Activated effector memory CD4-positive, alpha-beta T cell treated with Interleukin-2 at 50 U/mL for 16 hours (primary cell): Measurements from ENCODE around the gene GKN2.
"Not testable (repeated sequence)": the region's sequence is repeated elsewhere in the genome, so short reads cannot be mapped to it uniquely, and the experiment has no call there.

Source experiments
- DNase-seq: peaks from one replicate; pipeline ENCODE4 v3.0.0-alpha.2; 2020

GKN2 gene

DNA sequence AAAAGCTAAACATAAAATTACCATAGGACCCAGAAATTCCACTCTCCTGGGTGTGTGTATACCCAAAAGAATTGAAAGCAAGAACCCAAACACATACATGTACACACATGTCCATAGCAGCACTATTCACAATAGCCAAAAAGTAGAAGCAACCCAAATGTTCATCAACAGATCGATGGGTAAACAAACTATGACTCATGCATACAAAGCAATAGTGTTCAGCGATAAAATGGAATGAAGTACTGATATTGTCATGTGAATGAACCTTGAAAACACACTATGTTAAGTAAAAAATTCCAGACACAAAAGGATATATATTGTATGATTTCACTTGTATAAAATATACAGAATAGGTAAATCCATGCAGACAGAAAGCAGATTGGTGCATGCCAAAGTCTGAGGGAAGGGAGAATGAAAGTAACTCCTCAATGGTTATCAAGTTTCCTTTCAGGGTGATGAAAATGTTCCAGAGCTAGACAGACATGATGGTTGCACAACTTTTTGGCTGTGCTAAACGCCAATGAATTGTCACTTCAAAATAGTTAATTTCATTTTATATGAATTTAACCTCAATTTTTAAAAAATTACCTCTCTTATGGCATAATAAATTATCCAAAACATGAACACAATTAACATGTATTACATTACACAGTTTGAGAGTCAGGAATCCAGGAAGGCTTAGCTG is 35.5 kb downstream of the GKN2 start:
- DNase-seq, result no peak

DNA sequence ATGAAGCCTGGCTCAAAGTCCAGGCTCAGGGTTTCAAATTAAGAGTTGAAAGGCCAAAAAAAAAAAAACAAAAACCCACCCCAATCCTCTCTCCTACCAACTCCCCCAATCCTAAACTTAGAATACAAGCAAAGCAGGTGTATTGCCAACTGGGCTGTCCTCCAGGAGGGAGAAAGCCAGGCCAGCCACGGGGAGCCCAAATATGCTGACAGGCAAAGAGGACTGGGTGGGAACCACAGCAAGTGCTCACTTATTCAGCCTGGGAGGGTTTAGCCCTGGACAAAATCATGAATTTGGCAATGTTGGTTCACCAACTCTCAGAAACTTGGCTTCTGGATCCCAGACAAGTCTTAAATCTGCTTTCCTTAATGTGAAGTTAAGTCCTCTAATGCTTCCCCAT is 36.5 kb downstream of the GKN2 start:
- no peak for DNase-seq

- no peak for DNase-seq
Observed at GRCh38 chr2:68915393-68915792, 37.3 kb downstream of the GKN2 start.

GRCh38 chr2:68913359-68913758 is 39.3 kb downstream of the GKN2 start:
- DNase-seq, result no peak

DNA sequence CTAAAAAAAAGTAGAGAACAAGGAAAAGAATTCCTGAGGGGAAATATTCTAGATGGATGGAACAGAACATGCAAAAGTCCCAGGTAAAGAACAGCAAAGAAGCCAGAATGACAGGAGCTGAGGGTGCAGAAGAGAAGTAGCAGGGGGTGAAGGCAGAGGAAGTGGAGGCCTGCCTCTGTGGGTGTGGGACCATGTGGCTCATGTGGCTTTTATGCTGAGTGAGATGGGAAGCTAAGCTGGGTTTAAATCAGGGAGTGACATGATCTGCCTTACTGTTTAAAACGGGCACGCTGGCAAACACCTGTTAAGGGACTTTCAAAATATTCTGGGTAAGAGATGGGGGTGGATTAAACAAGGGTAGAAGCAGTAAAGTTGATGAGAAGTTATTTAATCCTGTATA is 40.0 kb downstream of the GKN2 start:
- peak; percentile 27 for DNase-seq

DNA sequence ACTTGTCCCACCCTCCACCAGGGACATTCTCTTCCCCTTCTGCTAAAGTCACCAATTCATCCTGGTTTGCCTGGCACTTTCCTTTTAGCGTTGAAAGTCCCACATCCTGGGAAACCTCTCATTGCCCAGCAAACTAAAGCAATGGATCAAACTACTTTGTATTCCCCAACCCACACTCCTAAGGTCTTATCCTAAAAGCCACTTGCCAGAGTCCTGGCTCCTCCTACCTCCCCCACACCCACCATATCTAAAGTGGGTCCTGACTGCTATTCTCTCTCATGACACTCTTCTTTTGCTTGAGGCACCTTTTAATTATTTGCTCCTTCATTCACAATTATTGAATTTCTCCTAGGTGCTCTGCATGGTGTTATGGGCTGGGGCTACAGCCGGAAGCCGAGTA is 40.6 kb downstream of the GKN2 start:
- DNase-seq, result no peak

DNA sequence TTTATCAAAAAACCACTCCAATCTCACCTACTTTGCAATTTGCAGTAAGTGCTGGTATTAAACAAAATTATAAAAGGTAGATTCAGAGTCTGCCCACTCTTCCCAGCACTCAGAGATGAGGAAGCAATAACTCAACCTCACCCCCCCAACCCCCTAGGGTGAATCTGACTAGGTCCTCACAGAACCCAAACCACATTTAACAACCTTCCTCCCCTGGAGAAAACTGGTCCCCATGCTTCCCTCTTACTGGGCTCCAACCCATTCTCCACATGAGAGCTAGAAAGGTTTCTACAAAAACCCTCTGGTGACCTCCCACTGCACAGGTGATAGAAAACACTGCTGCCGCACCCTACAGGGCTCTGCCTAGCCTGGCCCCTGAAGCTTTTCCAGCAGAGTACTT is 41.0 kb downstream of the GKN2 start:
- no peak for DNase-seq

DNA sequence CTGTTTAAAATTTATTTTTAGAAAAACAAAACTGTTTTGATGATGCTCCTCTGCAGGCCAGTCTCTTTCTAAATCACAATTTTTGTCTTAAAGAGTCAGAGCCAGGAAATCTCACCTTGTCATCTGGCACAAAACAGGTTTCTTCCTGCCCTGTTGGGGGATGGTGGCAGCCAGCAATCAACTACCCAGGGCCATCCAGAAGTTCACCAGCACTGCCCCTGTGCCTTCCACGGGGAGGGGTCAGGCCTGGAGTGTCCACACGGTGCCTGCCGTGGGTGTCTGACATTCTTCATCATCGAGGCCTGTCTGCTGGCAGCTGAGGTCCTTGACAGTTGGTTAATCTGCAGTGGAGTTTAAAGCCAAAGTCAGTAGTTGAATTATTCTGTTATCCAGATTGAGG is 41.4 kb downstream of the GKN2 start:
- DNase-seq, result no peak

- peak; percentile 48 for DNase-seq
Observed at GRCh38 chr2:68909793-68910674, 42.7 kb downstream of the GKN2 start.

GRCh38 chr2:68908392-68908970 is 44.2 kb downstream of the GKN2 start:
- DNase-seq, result peak; percentile 81

DNA sequence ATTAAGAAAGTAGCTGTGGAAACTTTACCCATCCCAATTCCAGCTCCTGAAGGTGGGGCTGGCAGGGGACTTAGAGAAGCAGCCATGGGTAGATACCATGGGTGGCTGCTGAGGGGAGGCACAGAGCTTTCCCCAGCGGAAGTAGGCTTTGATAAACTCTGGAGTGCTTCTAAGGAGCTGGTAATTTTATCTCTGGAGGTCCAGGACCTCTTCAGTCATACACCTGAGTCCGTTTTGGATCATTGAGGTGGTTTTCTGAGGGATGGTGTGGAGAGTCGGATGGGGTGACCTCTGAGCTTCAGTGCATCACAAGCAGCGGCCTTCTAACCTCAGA is 44.8 kb downstream of the GKN2 start:
- DNase-seq, result no peak

DNA sequence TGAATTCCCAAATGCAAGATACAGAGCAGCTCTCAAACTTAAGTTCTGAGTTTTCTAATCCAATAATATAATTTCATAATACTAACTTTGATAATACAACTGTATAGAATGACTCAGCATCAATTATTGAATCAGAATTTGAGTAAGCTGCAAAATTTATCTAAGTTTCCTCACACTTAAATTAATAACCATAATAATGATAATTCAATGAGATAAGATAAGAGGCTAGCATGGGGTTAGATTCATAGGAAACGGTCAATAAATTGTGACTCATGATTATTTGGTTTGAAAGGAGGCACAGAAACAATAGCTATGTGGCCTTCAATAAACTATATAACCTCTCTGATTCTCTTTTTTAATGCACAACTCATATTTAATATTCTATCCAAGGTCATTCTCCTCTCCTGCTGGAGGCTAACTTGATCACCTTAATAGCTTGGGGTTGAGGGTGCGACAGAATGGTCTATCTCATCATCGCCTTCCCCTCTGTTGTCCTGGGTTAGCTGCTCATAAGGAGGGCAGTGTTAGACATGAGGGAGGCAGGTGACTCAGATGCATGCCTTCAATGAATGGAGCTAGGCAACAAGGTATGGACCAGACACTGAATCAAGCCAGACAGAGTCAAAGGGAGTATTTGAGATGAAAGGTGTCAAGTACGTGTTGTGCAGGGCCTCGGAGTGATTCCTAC is 45.3 kb downstream of the GKN2 start:
- no peak for DNase-seq

DNA sequence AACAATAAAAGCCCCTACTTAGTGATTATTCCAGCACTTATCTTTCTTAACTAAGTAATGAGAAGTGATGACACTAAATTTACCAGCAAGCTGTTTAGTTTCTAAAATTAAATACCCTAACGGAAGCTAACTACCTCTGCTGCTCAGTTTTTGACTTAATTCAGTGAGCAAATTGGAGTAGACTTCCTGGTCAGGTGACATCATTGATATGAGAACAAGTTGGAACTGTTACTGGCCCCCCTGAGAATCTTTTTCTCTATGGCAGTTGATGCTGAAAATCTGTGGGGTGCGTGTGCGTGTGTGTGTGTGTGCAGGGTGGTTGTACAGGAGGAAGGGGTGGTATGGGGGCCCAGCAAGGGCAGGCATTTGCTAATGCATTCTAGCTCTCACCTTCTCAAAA is 46.0 kb downstream of the GKN2 start:
- DNase-seq, result no peak

GRCh38 chr2:68905116-68905515 is 47.6 kb downstream of the GKN2 start:
- no peak for DNase-seq

- DNase-seq, result no peak
Observed at GRCh38 chr2:68901561-68901960, 51.1 kb downstream of the GKN2 start.

GRCh38 chr2:68901199-68901514 is 51.5 kb downstream of the GKN2 start:
- no peak for DNase-seq

- no peak for DNase-seq
Observed at GRCh38 chr2:68900496-68901198, 52.0 kb downstream of the GKN2 start.

DNA sequence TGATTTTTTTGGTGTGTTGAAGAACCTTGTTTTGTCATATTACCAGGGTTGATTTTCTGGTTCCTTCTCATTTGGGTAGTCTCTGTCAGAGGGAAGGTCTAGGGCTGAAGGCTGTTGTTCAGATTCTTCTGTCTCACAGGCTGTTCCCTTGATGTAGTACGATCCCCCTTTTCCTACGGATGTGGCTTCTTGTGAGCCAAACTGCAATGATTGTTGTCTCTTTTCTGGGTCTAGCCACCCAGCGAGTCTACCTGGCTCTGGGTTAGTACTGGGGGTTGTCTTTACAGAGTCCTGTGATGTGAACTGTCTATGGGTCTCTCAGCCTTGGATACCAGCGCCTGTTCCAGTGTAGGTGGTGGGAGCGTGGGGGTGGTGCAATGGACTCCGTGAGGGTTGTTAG is 56.7 kb downstream of the GKN2 start:
- not testable (repeated sequence) for DNase-seq
